Mesenchymal stem cell (in vitro differentiated cells and primary cell): ENCODE measurements around the gene NPTXR.

Source experiments
- DNase-seq: peaks from one replicate; pipeline ENCODE4 v3.0.0-alpha.2; 2013
- H2AFZ ChIP-seq: one replicate; pipeline ENCODE4 v1.6.1; 2013; ENCODE audit warnings: low read depth, mild to moderate bottlenecking, control low read depth, inconsistent platforms, low read length, moderate library complexity
- H2AK5ac ChIP-seq: 2 replicates; pipeline ENCODE4 v1.6.1; 2013; ENCODE audit warnings: low read length, moderate library complexity, mild to moderate bottlenecking, inconsistent platforms; ENCODE audit not compliant: severe bottlenecking
- H2BK120ac ChIP-seq: one replicate; pipeline ENCODE4 v1.6.1; 2013; ENCODE audit warnings: low read depth, mild to moderate bottlenecking, inconsistent platforms, low read length, moderate library complexity
- H2BK12ac ChIP-seq, 2 experiments: one replicate each; pipeline ENCODE4 v1.6.1; 2013; ENCODE audit warnings: inconsistent platforms in 2 of 2, low read length in 2 of 2, mild to moderate bottlenecking in 2 of 2, moderate library complexity in 2 of 2, control low read depth in 1 of 2
- H2BK15ac ChIP-seq: one replicate; pipeline ENCODE4 v1.6.1; 2013; ENCODE audit warnings: mild to moderate bottlenecking, low read depth, inconsistent platforms; ENCODE audit not compliant: poor library complexity, severe bottlenecking
- H2BK5ac ChIP-seq: 2 replicates; pipeline ENCODE4 v1.6.1; 2013; ENCODE audit warnings: low read depth, mild to moderate bottlenecking, low read length, control low read depth, inconsistent platforms; ENCODE audit not compliant: poor library complexity, severe bottlenecking
- H3K14ac ChIP-seq, 2 experiments: one replicate each; pipeline ENCODE4 v1.6.1; 2013; ENCODE audit warnings: inconsistent platforms in 2 of 2, low read length in 2 of 2, control low read depth in 1 of 2, mild to moderate bottlenecking in 1 of 2, moderate library complexity in 1 of 2
- H3K18ac ChIP-seq, 2 experiments: one replicate each; pipeline ENCODE4 v1.6.1; 2013; ENCODE audit warnings: inconsistent platforms in 2 of 2, low read length in 2 of 2, control low read depth in 1 of 2, low read depth in 1 of 2, mild to moderate bottlenecking in 1 of 2
- H3K23ac ChIP-seq, 2 experiments: one replicate each; pipeline ENCODE4 v1.6.1; 2013; ENCODE audit warnings: inconsistent platforms in 2 of 2, low read length in 2 of 2, mild to moderate bottlenecking in 2 of 2, moderate library complexity in 2 of 2, control low read depth in 1 of 2
- H3K27ac ChIP-seq: 2 replicates; pipeline ENCODE4 v1.5.1; 2013; ENCODE audit warnings: mild to moderate bottlenecking, moderate library complexity, low read length, control low read depth, inconsistent platforms; ENCODE audit not compliant: poor library complexity, severe bottlenecking
- H3K27me3 ChIP-seq, 2 experiments: 2 replicates each; pipeline versions ENCODE4 v1.6.1 to v1.7.0; 2013; ENCODE audit warnings: low read length in 2 of 2, mild to moderate bottlenecking in 2 of 2, moderate library complexity in 2 of 2, control low read depth in 1 of 2, inconsistent platforms in 1 of 2; ENCODE audit not compliant: control insufficient read depth in 1 of 2, insufficient read depth in 1 of 2
- H3K36me3 ChIP-seq, 2 experiments: 2 replicates each; pipeline versions ENCODE4 v1.6.1 to v1.7.0; 2013; ENCODE audit warnings: low read length in 2 of 2, control low read depth in 1 of 2, inconsistent platforms in 1 of 2, low read depth in 1 of 2, mild to moderate bottlenecking in 1 of 2; ENCODE audit not compliant: insufficient read depth in 2 of 2, control insufficient read depth in 1 of 2
- H3K4ac ChIP-seq, 2 experiments: one replicate each; pipeline ENCODE4 v1.6.1; 2013; ENCODE audit warnings: inconsistent platforms in 2 of 2, low read length in 2 of 2, mild to moderate bottlenecking in 2 of 2, moderate library complexity in 2 of 2, control low read depth in 1 of 2, low read depth in 1 of 2
- H3K4me1 ChIP-seq: 2 replicates; pipeline ENCODE4 v1.6.1; 2013; ENCODE audit warnings: low read depth, low read length, control low read depth; ENCODE audit not compliant: control insufficient read depth, insufficient read depth
- H3K4me2 ChIP-seq: 2 replicates; pipeline ENCODE4 v1.6.1; 2013; ENCODE audit warnings: low read length, mild to moderate bottlenecking, inconsistent platforms; ENCODE audit not compliant: poor library complexity, severe bottlenecking
- H3K4me3 ChIP-seq, 2 experiments: 2 replicates each; pipeline versions ENCODE4 v1.5.1 to v1.7.0; 2013; ENCODE audit warnings: low read length in 2 of 2, mild to moderate bottlenecking in 2 of 2, control low read depth in 1 of 2, low read depth in 1 of 2; ENCODE audit not compliant: insufficient read depth in 1 of 2
- H3K79me1 ChIP-seq: replicated peaks from 2 replicates; pipeline ENCODE4 v1.6.1; 2013; ENCODE audit warnings: mild to moderate bottlenecking, control low read depth, low read length, inconsistent platforms; ENCODE audit not compliant: poor library complexity, severe bottlenecking
- H3K9ac ChIP-seq: 2 replicates; pipeline ENCODE4 v1.7.0; 2013; ENCODE audit warnings: mild to moderate bottlenecking, low read length, moderate library complexity
- H3K9me3 ChIP-seq: 2 replicates; pipeline ENCODE4 v1.7.0; 2013; ENCODE audit warnings: mild to moderate bottlenecking, low read length; ENCODE audit not compliant: control insufficient read depth
- H4K8ac ChIP-seq: one replicate; pipeline ENCODE4 v1.6.1; 2013; ENCODE audit warnings: inconsistent platforms, mild to moderate bottlenecking, low read length, moderate library complexity
- H4K91ac ChIP-seq: one replicate; pipeline ENCODE4 v1.6.1; 2013; ENCODE audit warnings: mild to moderate bottlenecking, low read length, inconsistent platforms
- WGBS: methylation state at CpG from one replicate; pipeline ENCODE4 v1.1.7; 2013; ENCODE audit warnings: mixed read lengths; 5-methylcytosine and 5-hydroxymethylcytosine counted together

The NPTXR gene

DNA sequence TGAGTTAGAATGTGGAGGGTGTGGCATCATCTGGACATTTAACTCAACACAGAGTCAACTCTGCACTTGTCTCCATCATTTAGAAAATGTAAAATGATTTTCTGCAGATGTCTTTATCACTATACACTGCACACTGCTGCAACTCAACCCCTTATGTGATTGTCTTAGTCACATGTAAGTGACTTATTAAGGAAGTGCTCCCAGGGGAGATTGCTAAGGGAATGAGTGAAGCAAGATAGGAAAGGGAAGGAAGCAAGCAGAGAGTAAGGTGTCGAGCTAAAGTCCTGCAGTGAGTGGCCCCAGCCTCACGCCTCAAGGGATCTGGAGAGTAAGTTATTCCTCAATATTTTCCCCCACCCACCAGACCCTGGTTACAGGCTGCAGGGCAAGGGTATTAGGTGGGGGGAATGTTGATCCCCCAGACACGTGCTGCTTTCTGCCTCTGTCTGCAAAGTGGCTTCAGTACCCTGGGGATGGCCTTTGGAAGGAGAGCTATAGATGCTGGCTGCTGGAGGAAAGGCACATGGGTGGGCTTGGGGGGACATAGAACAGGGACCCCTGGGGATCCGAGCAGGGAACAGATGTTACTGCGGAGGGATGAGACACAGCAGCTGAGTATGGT, 35.4 kb upstream of the NPTXR start:
- Histone ChIP-seq H3K79me1 (no peaks in the 10 kb centered on the region), H3K4me3 (no peak overlapping the region), H2BK120ac (no peak overlapping the region), H3K23ac (peak overlapping the region in 1 of 2 experiments; percentile 55), H3K4me2 (no peak overlapping the region), H3K4me1 (peaks cover 2% of the 10 kb centered on the region), H3K27me3 (peaks cover 5 to 49% of the 10 kb centered on the region in 2 experiments), H3K9me3 (peaks cover 4% of the 10 kb centered on the region), H3K27ac (no peak overlapping the region), H4K91ac (no peak overlapping the region), H3K36me3 (no peaks in the 10 kb centered on the region), H2BK12ac (no peak overlapping the region), H2BK5ac (no peak overlapping the region), H2BK15ac (no peak overlapping the region), H3K18ac (no peak overlapping the region), H3K9ac (no peak overlapping the region), H3K14ac (no peak overlapping the region), H4K8ac (no peak overlapping the region), H2AK5ac (no peak overlapping the region), H3K4ac (no peak overlapping the region), H2AFZ (no peak overlapping the region)
- DNase-seq = no peak
- 80% methylated on average over 3 of the region's 5 CpGs for WGBS

- Histone ChIP-seq H3K18ac (no peak overlapping the region), H4K91ac (no peak overlapping the region), H2BK120ac (no peak overlapping the region), H2AFZ (no peak overlapping the region), H3K4me1 (peaks cover 4% of the 10 kb centered on the region), H3K14ac (no peak overlapping the region), H2AK5ac (no peak overlapping the region), H2BK15ac (no peak overlapping the region), H3K9me3 (peaks cover 4% of the 10 kb centered on the region), H2BK5ac (no peak overlapping the region), H3K27me3 (peaks cover 5 to 48% of the 10 kb centered on the region in 2 experiments), H3K4me2 (no peak overlapping the region), H3K23ac (no peak overlapping the region), H3K79me1 (no peaks in the 10 kb centered on the region), H3K36me3 (no peaks in the 10 kb centered on the region), H4K8ac (no peak overlapping the region), H3K9ac (no peak overlapping the region), H3K27ac (no peak overlapping the region), H2BK12ac (no peak overlapping the region), H3K4ac (no peak overlapping the region), H3K4me3 (no peak overlapping the region)
- 79% methylated on average over 4 of the region's 4 CpGs for WGBS
- DNase-seq = no peak
These were observed 34.2 kb upstream of the NPTXR start for GRCh38 chr22:38878001-38878400.

DNA sequence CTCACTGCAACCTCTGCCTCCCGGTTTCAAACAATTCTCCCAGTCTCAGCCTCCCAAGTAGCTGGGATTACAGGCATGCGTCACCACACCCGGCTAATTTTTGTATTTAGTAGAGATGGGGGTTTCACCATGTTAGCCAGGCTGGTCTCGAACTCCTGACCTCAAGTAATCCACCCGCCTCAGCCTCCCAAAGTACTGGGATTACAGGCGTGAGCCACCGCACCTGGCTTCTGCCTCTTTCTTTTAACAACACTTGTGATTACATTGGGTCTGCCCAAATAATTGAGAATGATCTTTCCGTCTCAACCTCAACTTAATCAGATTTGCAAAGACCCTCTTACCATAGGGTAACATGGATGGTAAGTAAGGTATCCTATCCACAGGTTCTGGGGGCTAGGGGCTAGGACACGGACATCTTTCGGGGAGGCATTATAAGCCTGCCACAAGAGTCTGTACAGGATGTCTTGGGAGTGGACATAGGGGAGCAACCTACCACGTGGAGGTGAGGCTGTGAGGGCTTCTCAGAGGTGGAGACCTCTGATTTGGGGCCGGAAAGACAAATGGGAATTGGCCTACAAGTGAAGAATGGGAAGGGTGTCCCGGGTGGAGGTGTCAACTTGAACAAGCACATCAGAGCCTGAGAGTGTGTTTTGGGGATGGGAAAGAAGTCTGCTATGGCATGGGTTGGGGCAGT, 30.8 kb upstream of the NPTXR start:
- DNase-seq = no peak
- H3K4me2 ChIP-seq = no peak overlapping the region
- peaks cover 5 to 29% of the 10 kb centered on the region in 2 experiments for H3K27me3 ChIP-seq
- no peak overlapping the region for H2BK15ac ChIP-seq
- H3K4me3 ChIP-seq = no peak overlapping the region
- H3K9ac ChIP-seq = no peak overlapping the region
- H2BK5ac ChIP-seq = no peak overlapping the region
- H3K36me3 ChIP-seq = peaks cover 3 to 5% of the 10 kb centered on the region in 2 experiments
- 94% methylated on average over 11 of the region's 13 CpGs for WGBS
- no peak overlapping the region for H2AK5ac ChIP-seq
- H4K8ac ChIP-seq = no peak overlapping the region
- peaks cover 10% of the 10 kb centered on the region for H3K4me1 ChIP-seq
- H3K14ac ChIP-seq = no peak overlapping the region
- H2BK12ac ChIP-seq = no peak overlapping the region
- H3K23ac ChIP-seq = no peak overlapping the region
- peaks cover 4% of the 10 kb centered on the region for H3K9me3 ChIP-seq
- H3K79me1 ChIP-seq = peaks cover 5% of the 10 kb centered on the region
- no peak overlapping the region for H3K27ac ChIP-seq
- H4K91ac ChIP-seq = no peak overlapping the region
- H3K18ac ChIP-seq = no peak overlapping the region
- H2BK120ac ChIP-seq = no peak overlapping the region
- no peak overlapping the region for H3K4ac ChIP-seq
- no peak overlapping the region for H2AFZ ChIP-seq

DNA sequence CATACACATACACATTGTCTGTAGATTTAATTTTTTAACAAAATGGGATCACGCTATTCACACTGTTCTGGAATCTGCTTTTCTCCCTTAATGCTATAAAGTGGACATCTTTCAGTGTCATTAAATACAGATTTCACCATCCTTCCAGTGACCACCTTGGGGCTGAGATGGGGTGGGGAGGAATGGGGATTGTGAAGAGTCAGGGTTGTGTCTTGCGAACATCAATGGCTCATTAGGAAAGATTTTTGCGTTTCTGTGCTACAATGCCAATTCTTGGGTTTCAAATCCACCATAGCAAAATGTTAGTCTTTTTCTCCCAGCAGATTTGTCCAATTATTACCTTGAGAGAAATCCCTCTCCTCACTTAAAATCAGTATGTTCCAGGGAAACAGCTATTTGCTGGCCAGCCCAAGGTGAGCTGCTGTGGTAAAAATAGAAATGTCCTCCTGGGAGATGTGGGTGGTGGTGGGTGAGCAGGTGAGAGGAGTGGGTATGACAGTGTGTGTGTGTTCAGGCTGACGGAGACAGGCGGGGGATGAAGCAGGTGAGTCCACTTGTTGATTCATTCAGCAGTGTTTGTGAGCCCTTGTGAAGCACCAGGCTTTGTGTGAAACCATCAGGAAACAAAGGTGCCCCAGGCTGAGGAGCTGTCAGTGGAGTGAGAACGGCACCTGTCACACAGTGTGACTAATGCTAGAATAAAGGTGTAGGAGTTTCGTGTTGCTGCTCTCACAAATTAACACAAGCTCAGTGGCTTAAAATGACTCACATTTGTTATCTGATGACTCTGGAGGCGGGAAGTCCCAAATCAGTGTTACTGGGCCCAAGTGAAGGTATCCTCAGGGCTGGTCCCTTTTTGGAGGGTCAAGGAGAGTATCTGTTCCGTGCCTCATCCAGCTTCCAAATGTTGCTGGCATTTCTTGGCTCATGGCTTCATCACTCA, 29.9 kb upstream of the NPTXR start:
- no peak overlapping the region for H2BK5ac ChIP-seq
- H3K14ac ChIP-seq = no peak overlapping the region
- H2BK12ac ChIP-seq = no peak overlapping the region
- no peak overlapping the region for H3K4me2 ChIP-seq
- 58% methylated on average over 7 of the region's 9 CpGs for WGBS
- peaks cover 4% of the 10 kb centered on the region for H3K9me3 ChIP-seq
- H3K9ac ChIP-seq = peak overlapping the region; percentile 98
- peak overlapping the region in 1 of 2 experiments; percentile 89 for H3K4me3 ChIP-seq
- no peak overlapping the region for H2BK120ac ChIP-seq
- H2BK15ac ChIP-seq = no peak overlapping the region
- H3K4ac ChIP-seq = no peak overlapping the region
- no peak overlapping the region for H3K18ac ChIP-seq
- H3K4me1 ChIP-seq = peaks cover 14% of the 10 kb centered on the region
- peaks cover 10% of the 10 kb centered on the region for H3K79me1 ChIP-seq
- peaks cover 6 to 13% of the 10 kb centered on the region in 2 experiments for H3K36me3 ChIP-seq
- H4K91ac ChIP-seq = no peak overlapping the region
- H3K23ac ChIP-seq = no peak overlapping the region
- DNase-seq = no peak
- peaks cover 5 to 22% of the 10 kb centered on the region in 2 experiments for H3K27me3 ChIP-seq
- H4K8ac ChIP-seq = no peak overlapping the region
- no peak overlapping the region for H2AK5ac ChIP-seq
- H2AFZ ChIP-seq = no peak overlapping the region
- no peak overlapping the region for H3K27ac ChIP-seq
